Neural crest cell (in vitro differentiated cells): ENCODE results near the gene FCGBP. TPM values are rescaled to one million over a fixed set of nuclear protein-coding genes. Genes with fewer than 3 reads are reported as not detected.

Source experiments
- DNase-seq: peaks from one replicate; pipeline ENCODE4 v3.0.0; 2021; ENCODE audit warnings: low read depth, mixed read lengths, low spot score
- H3K27ac Mint-ChIP-seq: one replicate; pipeline ENCODE4 v1.8.0; 2021; ENCODE audit warnings: mild to moderate bottlenecking, mixed read lengths; ENCODE audit not compliant: unreplicated experiment
- H3K27me3 Mint-ChIP-seq: 2 replicates; pipeline ENCODE4 v1.8.0; 2021; ENCODE audit warnings: low read depth, mild to moderate bottlenecking, mixed read lengths
- H3K36me3 Mint-ChIP-seq: 2 replicates; pipeline ENCODE4 v1.8.0; 2021; ENCODE audit warnings: low read depth, mild to moderate bottlenecking, mixed read lengths
- H3K4me1 Mint-ChIP-seq: 2 replicates; pipeline ENCODE4 v1.8.0; 2021; ENCODE audit warnings: mixed read lengths
- H3K4me3 Mint-ChIP-seq: one replicate; pipeline ENCODE4 v1.8.0; 2021; ENCODE audit warnings: mild to moderate bottlenecking, mixed read lengths
- H3K9me3 Mint-ChIP-seq: 2 replicates; pipeline ENCODE4 v1.8.0; 2021; ENCODE audit warnings: mixed read lengths
- CTCF ChIP-seq: fragments of 200-600 bp; sonication (generic); conservative IDR thresholded peaks from 2 replicates; pipeline ENCODE4 v1.5.0; 2021; ENCODE audit warnings: antibody characterized with exemption, mild to moderate bottlenecking
- total RNA-seq: library from RNA; stranded (reverse); gene quantifications from 2 replicates; pipeline ENCODE4 v1.2.1, GENCODE V29; 2021

Gene FCGBP
- total RNA-seq, 1 donor from 2014 or later: 1.0 TPM

- Mint-ChIP-seq H3K36me3 (no peaks in the 10 kb centered on the region), H3K9me3 (peaks cover 7% of the 10 kb centered on the region), H3K4me1 (peaks cover 17% of the 10 kb centered on the region), H3K27ac (peak overlapping the region; percentile 14), H3K4me3 (no peak overlapping the region), H3K27me3 (peaks cover 2% of the 10 kb centered on the region)
- no peak for DNase-seq
- no peak for TF ChIP-seq CTCF
Measured at GRCh38 chr19:39942366-39942730, 7.9 kb upstream of the FCGBP start.

- Mint-ChIP-seq H3K4me1 (peaks cover 17% of the 10 kb centered on the region), H3K36me3 (no peaks in the 10 kb centered on the region), H3K9me3 (peaks cover 7% of the 10 kb centered on the region), H3K27me3 (peaks cover 2% of the 10 kb centered on the region), H3K27ac (peak overlapping the region; percentile 67), H3K4me3 (no peak overlapping the region)
- no peak for TF ChIP-seq CTCF
- DNase-seq: no peak
Measured at GRCh38 chr19:39941615-39942365, 7.4 kb upstream of the FCGBP start.

GRCh38 chr19:39941151-39941550 lies 6.7 kb upstream of the FCGBP start:
- no peak for TF ChIP-seq CTCF
- no peak for DNase-seq
- Mint-ChIP-seq H3K27me3 (peaks cover 2% of the 10 kb centered on the region), H3K9me3 (peaks cover 7% of the 10 kb centered on the region), H3K4me3 (no peak overlapping the region), H3K27ac (no peak overlapping the region), H3K36me3 (no peaks in the 10 kb centered on the region), H3K4me1 (peaks cover 17% of the 10 kb centered on the region)

GRCh38 chr19:39940221-39940833 lies 5.9 kb upstream of the FCGBP start:
- peaks cover 2% of the 10 kb centered on the region for H3K27me3 Mint-ChIP-seq
- H3K9me3 Mint-ChIP-seq: peaks cover 7% of the 10 kb centered on the region
- no peak for DNase-seq
- peaks cover 17% of the 10 kb centered on the region for H3K4me1 Mint-ChIP-seq
- no peak for TF ChIP-seq CTCF
- no peak overlapping the region for H3K4me3 Mint-ChIP-seq
- H3K36me3 Mint-ChIP-seq: no peaks in the 10 kb centered on the region
- H3K27ac Mint-ChIP-seq: no peak overlapping the region

- peaks cover 7% of the 10 kb centered on the region for H3K9me3 Mint-ChIP-seq
- H3K36me3 Mint-ChIP-seq: no peaks in the 10 kb centered on the region
- no peak overlapping the region for H3K4me3 Mint-ChIP-seq
- peaks cover 17% of the 10 kb centered on the region for H3K4me1 Mint-ChIP-seq
- H3K27me3 Mint-ChIP-seq: peaks cover 2% of the 10 kb centered on the region
- no peak for TF ChIP-seq CTCF
- no peak for DNase-seq
- H3K27ac Mint-ChIP-seq: no peak overlapping the region
Measured at GRCh38 chr19:39939556-39939955, 5.1 kb upstream of the FCGBP start.
